ENCODE measurements around the gene MCAT. TPM values are rescaled to one million over a fixed set of nuclear protein-coding genes. Genes with fewer than 3 reads are reported as not detected.
"Not testable (repeated sequence)": the region's sequence is repeated elsewhere in the genome, so short reads cannot be mapped to it uniquely, and the experiment has no call there.

Gene MCAT
- polyA plus RNA-seq, 1 experiment = 19.4 TPM

DNA sequence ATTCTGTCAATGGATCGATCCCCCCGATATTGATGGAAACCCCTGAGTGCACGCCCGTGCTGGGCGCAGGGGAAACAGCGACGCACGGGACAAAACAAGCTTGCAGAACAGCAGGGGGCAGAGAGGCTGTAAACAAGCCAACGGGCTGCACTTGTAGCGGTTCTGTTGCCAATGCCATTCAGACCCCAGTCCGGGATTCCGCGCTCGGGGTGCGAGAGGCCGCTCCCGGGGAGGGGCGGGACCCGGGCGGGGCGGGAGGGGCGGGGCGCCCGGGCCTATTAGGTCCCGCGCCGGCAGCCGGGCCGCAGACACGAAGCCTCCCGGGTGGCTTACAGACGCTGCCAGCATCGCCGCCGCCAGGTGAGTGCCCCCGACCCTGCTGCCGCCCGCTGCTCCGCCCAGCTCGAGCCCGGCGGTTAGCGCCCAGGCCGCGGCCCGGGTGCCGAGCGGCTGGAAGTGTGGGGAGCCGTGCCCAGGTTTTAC, 32.7 kb downstream of the MCAT start, which contains the start of gene BIK:
BIK (plus strand) TSS at position 307 of the 483 bp plus-strand sequence. CDS start 13,273 bp downstream, outside the sequence.
- CTCF ChIA-PET = interaction anchor here (1.7 kb wide), 1 partner anchor 26 kb away, joined by 5 read pairs; no protein-coding TSS in a partner anchor
- Histone ChIP-seq H3K27me3 (ENCODE audit: control insufficient read depth, insufficient read depth, low read length) (peaks cover 42% of the 10 kb centered on the region), H3K4me3 (ENCODE audit: low read depth, low read length) (peak within 1 kb of the TSS; percentile 24), H3K36me3 (ENCODE audit: control insufficient read depth, insufficient read depth, low read length) (no peaks in the 10 kb centered on the region)
- DNase-seq (ENCODE audit: low read depth) = no peak
- POLR2A ChIA-PET = no interaction called here
- TF ChIP-seq CTCF (IDR thresholded peaks at IDR 0.05; ENCODE audit: insufficient read depth, low read depth, low read length) = peak; percentile 32

DNA sequence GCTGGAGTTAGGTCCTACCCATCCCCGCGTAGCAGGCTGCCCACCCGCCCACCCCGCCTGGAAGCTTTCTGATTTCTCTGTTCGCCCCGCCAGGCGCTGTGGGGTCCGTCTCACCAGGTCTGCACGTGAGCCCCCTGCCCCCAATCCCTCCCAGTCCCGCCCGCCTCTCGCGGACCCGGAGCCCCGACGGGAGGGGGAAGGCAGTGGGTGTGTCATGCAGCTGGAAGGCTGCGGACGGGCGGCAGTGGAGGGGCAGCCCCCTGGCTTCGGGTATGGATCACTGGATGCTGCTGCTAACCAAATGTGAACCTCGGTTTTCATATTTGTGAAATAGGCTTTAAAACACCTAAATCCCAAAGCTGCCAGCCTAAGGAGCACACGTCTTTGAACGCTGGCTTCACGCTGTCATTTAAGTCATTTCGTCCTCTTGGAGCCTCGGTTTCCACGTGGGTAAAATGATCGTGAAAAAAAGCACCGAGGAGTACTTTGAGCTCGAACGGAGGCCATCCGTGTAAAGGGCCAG, 33.2 kb downstream of the MCAT start:
- Histone ChIP-seq H3K4me3 (ENCODE audit: low read depth, low read length) (peak overlapping the region; percentile 24; the same call in 1 of the 2 replicates), H3K27me3 (ENCODE audit: control insufficient read depth, insufficient read depth, low read length) (peaks cover 39% of the 10 kb centered on the region), H3K36me3 (ENCODE audit: control insufficient read depth, insufficient read depth, low read length) (no peaks in the 10 kb centered on the region)
- no peak for TF ChIP-seq CTCF (IDR thresholded peaks at IDR 0.05; ENCODE audit: insufficient read depth, low read depth, low read length)
- no peak for DNase-seq (ENCODE audit: low read depth)
- POLR2A ChIA-PET = no interaction called here
- CTCF ChIA-PET = interaction anchor here (1.7 kb wide), 1 partner anchor 27 kb away, joined by 5 read pairs; no protein-coding TSS in a partner anchor

DNA sequence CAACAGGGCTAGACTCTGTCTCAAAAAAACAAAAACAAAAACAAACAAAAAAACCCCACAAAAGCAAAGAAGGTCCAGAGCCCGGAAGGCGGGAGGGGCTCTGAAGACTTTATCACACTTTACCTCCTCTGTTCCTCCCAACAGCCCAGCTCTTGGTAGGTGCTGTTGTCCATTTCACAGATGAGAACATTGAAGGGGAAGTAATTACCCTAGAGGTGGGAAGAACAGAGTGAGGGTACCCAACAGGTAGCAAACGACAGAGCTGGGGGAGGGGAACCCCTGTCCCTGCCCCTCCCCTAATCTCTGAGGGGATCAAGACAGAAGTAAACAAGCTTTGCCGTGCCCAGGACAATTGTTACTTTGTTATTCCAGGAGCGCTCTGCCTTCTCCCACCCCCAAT, 33.7 kb downstream of the MCAT start:
- Histone ChIP-seq H3K36me3 (ENCODE audit: control insufficient read depth, insufficient read depth, low read length) (no peaks in the 10 kb centered on the region), H3K27me3 (ENCODE audit: control insufficient read depth, insufficient read depth, low read length) (peaks cover 34% of the 10 kb centered on the region), H3K4me3 (ENCODE audit: low read depth, low read length) (no peak overlapping the region)
- CTCF ChIA-PET = interaction anchor here (1.7 kb wide), 1 partner anchor 27 kb away, joined by 5 read pairs; no protein-coding TSS in a partner anchor
- POLR2A ChIA-PET = no interaction called here
- DNase-seq (ENCODE audit: low read depth) = no peak
- no peak for TF ChIP-seq CTCF (IDR thresholded peaks at IDR 0.05; ENCODE audit: insufficient read depth, low read depth, low read length)

GRCh38 chr22:43106302-43106701, 36.9 kb downstream of the MCAT start:
- no peak for TF ChIP-seq CTCF (IDR thresholded peaks at IDR 0.05; ENCODE audit: insufficient read depth, low read depth, low read length)
- H3K36me3 ChIP-seq (ENCODE audit: control insufficient read depth, insufficient read depth, low read length) = no peaks in the 10 kb centered on the region
- no peak for DNase-seq (ENCODE audit: low read depth)
- H3K27me3 ChIP-seq (ENCODE audit: control insufficient read depth, insufficient read depth, low read length) = peaks cover 20% of the 10 kb centered on the region
- POLR2A ChIA-PET = interaction anchor here (0.5 kb wide), 1 partner anchor 269 kb away, joined by 3 read pairs; no protein-coding TSS in a partner anchor
- H3K4me3 ChIP-seq (ENCODE audit: low read depth, low read length) = no peak overlapping the region
- CTCF ChIA-PET = no interaction called here

DNA sequence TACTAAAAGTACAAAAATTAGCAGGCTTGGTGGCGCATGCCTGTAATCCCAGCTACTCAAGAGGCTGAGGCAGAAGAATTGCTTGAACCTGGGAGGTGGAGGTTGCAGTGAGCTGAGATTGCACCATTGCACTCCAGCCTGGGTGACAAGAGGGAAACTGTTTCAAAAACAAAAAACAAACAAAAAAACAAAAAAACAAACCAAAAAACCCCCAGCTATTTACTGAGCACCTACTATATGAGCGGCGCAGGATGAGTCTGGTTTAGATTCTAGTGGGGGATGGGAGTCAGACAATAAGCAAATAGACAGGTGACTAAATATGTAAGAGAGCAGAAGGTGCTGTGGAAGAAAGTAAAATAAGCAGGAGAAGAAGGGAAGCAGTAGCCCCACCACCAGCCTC, 38.2 kb downstream of the MCAT start:
- DNase-seq (ENCODE audit: low read depth); H3K36me3 ChIP-seq (ENCODE audit: control insufficient read depth, insufficient read depth, low read length); CTCF ChIA-PET; POLR2A ChIA-PET; H3K27me3 ChIP-seq (ENCODE audit: control insufficient read depth, insufficient read depth, low read length); H3K4me3 ChIP-seq (ENCODE audit: low read depth, low read length): not testable (repeated sequence)

DNA sequence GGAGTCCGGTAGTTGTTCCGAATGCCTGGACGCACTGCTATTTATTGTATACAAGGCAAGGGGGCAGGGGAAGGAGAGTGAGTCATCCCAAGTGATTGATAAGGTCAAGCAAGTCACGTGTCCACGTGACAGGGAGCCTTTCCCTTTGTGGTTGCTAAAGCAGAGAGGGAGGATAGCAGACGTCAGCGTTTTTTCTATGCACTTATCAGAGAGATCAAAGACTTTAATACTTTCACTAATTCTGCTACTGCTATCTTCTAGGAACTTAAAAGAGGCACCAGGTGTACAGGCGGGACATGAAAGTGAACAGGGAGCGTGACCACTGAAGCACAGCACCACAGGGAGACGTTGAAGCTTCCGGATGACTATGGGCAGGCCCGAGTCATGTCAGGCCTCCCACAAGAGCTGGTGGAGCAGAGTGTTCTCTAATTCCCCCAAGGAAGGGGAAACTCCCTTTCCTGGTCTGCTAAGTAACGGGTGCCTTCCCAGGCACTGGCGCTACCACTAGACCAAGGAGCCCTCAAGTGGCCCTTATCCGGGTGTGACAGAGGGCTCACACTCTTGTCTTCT, 39.1 kb downstream of the MCAT start:
- CTCF ChIA-PET; DNase-seq (ENCODE audit: low read depth); POLR2A ChIA-PET; H3K4me3 ChIP-seq (ENCODE audit: low read depth, low read length); H3K27me3 ChIP-seq (ENCODE audit: control insufficient read depth, insufficient read depth, low read length); H3K36me3 ChIP-seq (ENCODE audit: control insufficient read depth, insufficient read depth, low read length): not testable (repeated sequence)
